ENCODE results near the gene HNRNPUL1. TPM values are rescaled to one million over a fixed set of nuclear protein-coding genes. Genes with fewer than 3 reads are reported as not detected.

The HNRNPUL1 gene
- total RNA-seq, 4 donors from 2014 or later = 140 to 213 (median 188) TPM

- Histone ChIP-seq H3K9me3 (no peaks in the 10 kb centered on the region), H3K4me3 (no peak overlapping the region), H3K36me3 (peaks cover 17% of the 10 kb centered on the region), H3K27me3 (no peaks in the 10 kb centered on the region), H3K4me1 (peaks cover 25% of the 10 kb centered on the region), H3K27ac (no peak overlapping the region)
- TF ChIP-seq POLR2A (IDR thresholded peaks at IDR 0.05) (no peak), EP300 (IDR thresholded peaks at IDR 0.05) (no peak), CTCF (IDR thresholded peaks at IDR 0.05) (no peak), POLR2AphosphoS5 (IDR thresholded peaks at IDR 0.05) (no peak)
- DNase-seq (ENCODE audit: low spot score in 2 of 2) = no peak
- 95% methylated on average over 16 of the region's 16 CpGs for WGBS
These were observed 67.8 kb downstream of the HNRNPUL1 start for GRCh38 chr19:41332000-41332399.

- TF ChIP-seq POLR2A (IDR thresholded peaks at IDR 0.05) (no peak), POLR2AphosphoS5 (IDR thresholded peaks at IDR 0.05) (no peak), EP300 (IDR thresholded peaks at IDR 0.05) (no peak), CTCF (IDR thresholded peaks at IDR 0.05) (no peak)
- Histone ChIP-seq H3K27ac (no peak overlapping the region), H3K27me3 (no peaks in the 10 kb centered on the region), H3K4me1 (peaks cover 21% of the 10 kb centered on the region), H3K4me3 (no peak overlapping the region), H3K36me3 (peaks cover 17% of the 10 kb centered on the region), H3K9me3 (no peaks in the 10 kb centered on the region)
- 86% methylated on average over 5 of the region's 5 CpGs for WGBS
- no peak for DNase-seq (ENCODE audit: low spot score in 2 of 2)
These were observed 68.3 kb downstream of the HNRNPUL1 start for GRCh38 chr19:41332468-41332867.

- DNase-seq (ENCODE audit: low spot score in 2 of 2) = no peak
- H3K4me1 ChIP-seq = peaks cover 2% of the 10 kb centered on the region
- WGBS = 64% methylated on average over 5 of the region's 5 CpGs
- TF ChIP-seq EP300 (IDR thresholded peaks at IDR 0.05) (no peak), POLR2AphosphoS5 (IDR thresholded peaks at IDR 0.05) (no peak), POLR2A (IDR thresholded peaks at IDR 0.05) (no peak), CTCF (IDR thresholded peaks at IDR 0.05) (no peak)
- H3K36me3 ChIP-seq = peaks cover 26% of the 10 kb centered on the region
- no peak overlapping the region for H3K4me3 ChIP-seq
- H3K27ac ChIP-seq = no peak overlapping the region
- H3K27me3 ChIP-seq = no peaks in the 10 kb centered on the region
- H3K9me3 ChIP-seq = no peaks in the 10 kb centered on the region
These were observed 70.6 kb downstream of the HNRNPUL1 start for GRCh38 chr19:41334793-41335192.

GRCh38 chr19:41335467-41335866 lies 71.3 kb downstream of the HNRNPUL1 start:
- Histone ChIP-seq H3K4me1 (peaks cover 2% of the 10 kb centered on the region), H3K4me3 (no peak overlapping the region), H3K36me3 (peaks cover 23% of the 10 kb centered on the region), H3K27me3 (no peaks in the 10 kb centered on the region), H3K27ac (no peak overlapping the region), H3K9me3 (no peaks in the 10 kb centered on the region)
- 93% methylated on average over 10 of the region's 10 CpGs for WGBS
- TF ChIP-seq EP300 (IDR thresholded peaks at IDR 0.05) = no peak
- no peak for TF ChIP-seq POLR2A (IDR thresholded peaks at IDR 0.05)
- no peak for TF ChIP-seq CTCF (IDR thresholded peaks at IDR 0.05)
- TF ChIP-seq POLR2AphosphoS5 (IDR thresholded peaks at IDR 0.05) = no peak
- DNase-seq (ENCODE audit: low spot score in 2 of 2) = no peak

DNA sequence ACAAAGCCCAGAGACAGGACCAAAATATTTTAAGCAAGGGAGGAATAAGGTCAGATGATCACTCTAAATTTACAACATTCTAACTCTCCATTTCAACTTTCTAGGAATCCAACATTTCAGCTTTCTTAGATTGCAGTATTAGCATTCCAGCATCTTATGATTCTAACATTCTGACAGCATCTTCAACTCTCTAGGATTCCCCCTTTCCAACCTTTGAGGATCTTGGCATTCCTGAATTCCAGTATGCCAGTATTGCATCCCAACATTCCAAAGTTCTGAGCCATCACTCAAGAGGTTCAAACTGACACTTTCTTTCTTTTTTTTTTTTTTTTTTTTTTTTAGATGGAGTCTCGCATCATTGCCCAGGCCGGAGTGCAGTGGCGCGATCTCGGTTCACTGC lies 75.8 kb downstream of the HNRNPUL1 start:
- Histone ChIP-seq H3K9me3 (no peaks in the 10 kb centered on the region), H3K4me1 (no peaks in the 10 kb centered on the region), H3K36me3 (peaks cover 46% of the 10 kb centered on the region), H3K4me3 (no peak overlapping the region), H3K27me3 (no peaks in the 10 kb centered on the region), H3K27ac (no peak overlapping the region)
- no peak for TF ChIP-seq CTCF (IDR thresholded peaks at IDR 0.05)
- no peak for TF ChIP-seq POLR2A (IDR thresholded peaks at IDR 0.05)
- no peak for TF ChIP-seq POLR2AphosphoS5 (IDR thresholded peaks at IDR 0.05)
- TF ChIP-seq EP300 (IDR thresholded peaks at IDR 0.05) = no peak
- 94% methylated on average over 5 of the region's 5 CpGs for WGBS
- no peak for DNase-seq (ENCODE audit: low spot score in 2 of 2)

Data from suprapubic skin (tissue), 4 donors.